Stimulated activated CD4-positive, alpha-beta T cell treated with anti-CD3 and anti-CD28 coated beads, Interleukin-1b, Interleukin-23, amount 100 ng/mL, for 48 hours (primary cell): Measurements from ENCODE around the gene IST1.
"Not testable (repeated sequence)": the region's sequence is repeated elsewhere in the genome, so short reads cannot be mapped to it uniquely, and the experiment has no call there.

ENCODE experiments used
- DNase-seq: peaks from one replicate; pipeline ENCODE4 v3.0.0-alpha.2; 2020

IST1 gene

DNA sequence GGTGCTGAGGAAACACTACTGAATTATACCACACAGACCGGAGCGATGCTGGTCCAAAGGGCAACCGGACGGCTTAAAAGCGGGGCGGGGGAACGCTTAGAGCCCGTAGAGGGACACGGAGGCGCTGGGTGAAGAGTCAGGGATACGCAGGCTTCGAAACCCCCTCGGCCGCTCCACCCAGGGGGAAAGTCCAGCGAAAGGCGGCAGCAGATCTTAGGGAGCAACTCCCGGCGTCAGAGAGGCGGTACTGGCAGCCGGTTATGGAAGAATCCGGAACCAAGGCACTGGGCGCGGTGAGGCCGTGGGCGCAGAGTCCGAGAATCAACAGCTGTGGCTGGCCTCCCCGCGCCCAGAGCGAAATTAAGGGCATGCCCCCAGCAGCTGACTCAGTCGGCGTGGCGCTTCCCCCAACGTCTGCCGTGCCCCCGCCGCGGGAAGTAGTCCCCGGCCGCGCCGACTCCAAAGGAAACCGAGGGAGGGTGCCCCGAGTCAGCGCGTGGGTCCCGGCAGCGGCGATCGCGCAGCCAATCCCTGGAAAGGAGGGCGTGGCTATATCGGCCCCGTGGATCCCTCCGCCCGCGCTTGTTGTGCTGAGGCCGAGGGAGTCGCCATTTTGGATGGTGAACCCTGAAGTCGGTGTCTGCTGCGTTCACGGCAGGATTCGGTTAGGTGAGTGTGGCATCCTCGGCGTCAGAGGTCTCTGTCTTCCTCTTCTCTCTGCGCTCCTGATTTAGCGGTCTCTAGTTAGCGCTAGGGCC is at the start of gene IST1:
IST1 (plus strand) TSS at position 611 of the 758 bp plus-strand sequence. CDS start 20,110 bp downstream, outside the sequence.
- DNase-seq = peak; percentile 99

- DNase-seq = peak; percentile 93
These were observed 49.5 kb upstream of the IST1 start, which contains the start of gene ATXN1L for GRCh38 chr16:71845639-71846430. Gene ATXN1L (plus strand): TSS chr16:71845976. CDS start chr16:71849741, 3,765 bp downstream.

GRCh38 chr16:71846431-71846830 is 48.9 kb upstream of the IST1 start:
- peak; percentile 5 for DNase-seq

- no peak for DNase-seq
These were observed 48.2 kb upstream of the IST1 start for GRCh38 chr16:71847096-71847495.

DNA sequence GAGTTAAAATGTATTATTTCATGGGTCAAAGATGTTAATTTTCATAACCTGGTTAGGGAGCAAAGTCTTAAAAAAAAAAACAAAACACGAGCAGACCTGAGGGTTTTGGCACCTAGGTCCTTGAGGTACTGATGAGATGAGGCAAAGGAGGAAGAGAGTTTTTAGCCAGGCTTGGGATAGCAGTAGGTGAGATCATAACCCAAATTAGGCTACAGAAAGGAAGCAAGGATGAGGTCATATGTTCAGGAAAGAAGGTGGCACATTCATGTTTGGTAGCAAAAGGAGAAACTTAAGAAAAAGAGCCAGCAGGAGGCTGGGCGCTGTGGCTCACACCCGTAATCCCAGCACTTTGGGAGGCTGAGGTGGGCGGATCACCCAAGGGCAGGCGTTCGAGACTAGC is 46.7 kb upstream of the IST1 start:
- no peak for DNase-seq

GRCh38 chr16:71851746-71852145 is 43.6 kb upstream of the IST1 start:
- no peak for DNase-seq

- no peak for DNase-seq
These were observed 43.2 kb upstream of the IST1 start for GRCh38 chr16:71852158-71852557.

- DNase-seq = no peak
These were observed 42.8 kb upstream of the IST1 start for GRCh38 chr16:71852561-71852960.

- DNase-seq = no peak
These were observed 41.9 kb upstream of the IST1 start for GRCh38 chr16:71853413-71853812.

DNA sequence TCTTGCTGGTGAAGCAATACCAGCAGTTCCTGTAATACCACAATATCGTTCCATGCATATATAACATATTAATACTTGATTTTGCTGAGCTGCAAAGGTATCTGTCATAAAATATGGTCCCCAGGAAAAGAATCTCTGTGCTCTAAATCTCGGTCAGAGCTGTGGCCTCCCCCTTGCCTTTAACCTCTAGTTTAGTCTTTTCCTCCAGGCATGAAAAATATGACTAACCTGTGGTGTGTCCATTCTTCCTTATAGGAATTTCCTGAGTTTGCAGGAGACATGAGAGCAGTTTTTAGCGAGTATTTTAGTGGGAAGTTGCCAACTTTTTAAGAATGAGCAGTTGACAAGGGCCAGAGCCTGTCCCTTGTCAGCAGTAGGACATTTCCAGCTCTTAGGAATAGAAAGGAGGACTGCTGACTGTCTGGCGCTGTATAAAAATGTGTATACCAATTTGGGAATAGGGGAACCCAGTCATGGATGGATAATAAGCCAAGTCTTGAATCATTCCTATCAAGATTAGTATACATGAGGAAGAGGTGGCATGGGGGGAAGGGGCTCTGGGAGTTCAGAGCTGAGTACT is 40.9 kb upstream of the IST1 start:
- no peak for DNase-seq

DNA sequence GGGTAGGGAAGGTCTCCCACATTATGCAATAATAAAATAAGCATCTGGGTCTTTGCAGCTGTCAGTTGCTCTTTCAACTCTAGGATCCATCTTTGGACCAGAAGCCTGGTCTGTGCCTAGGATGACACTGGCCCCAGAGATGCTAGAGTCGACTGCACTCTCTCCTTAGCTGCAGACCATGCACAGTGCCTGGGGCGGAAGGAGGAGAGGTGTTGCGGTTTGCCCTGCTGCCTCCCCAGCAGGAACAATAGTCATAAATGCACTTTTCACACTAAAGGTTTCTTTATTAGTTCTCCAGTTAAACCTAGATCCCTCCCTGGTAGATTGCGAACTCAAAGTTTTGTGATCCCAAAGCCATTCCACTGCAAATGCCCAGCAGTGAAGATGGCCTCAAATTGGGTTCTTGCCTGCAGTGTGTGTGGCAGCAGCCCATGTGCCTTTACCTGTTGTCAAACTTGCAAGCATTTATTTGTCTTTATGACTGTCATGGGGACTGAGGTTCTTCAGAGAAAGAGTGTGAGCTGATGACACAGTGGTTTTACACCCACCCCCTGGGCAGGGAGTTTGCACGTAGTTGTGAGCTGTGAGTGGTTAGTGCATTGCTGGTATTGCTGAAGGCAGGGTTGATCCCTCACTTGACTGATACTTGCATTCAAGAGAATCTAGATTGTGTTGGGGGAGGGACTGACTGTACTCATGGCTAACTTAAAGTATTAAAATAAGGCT is 39.2 kb upstream of the IST1 start:
- peak; percentile 52 for DNase-seq

- DNase-seq = no peak
These were observed 35.4 kb upstream of the IST1 start for GRCh38 chr16:71859762-71860521.

DNA sequence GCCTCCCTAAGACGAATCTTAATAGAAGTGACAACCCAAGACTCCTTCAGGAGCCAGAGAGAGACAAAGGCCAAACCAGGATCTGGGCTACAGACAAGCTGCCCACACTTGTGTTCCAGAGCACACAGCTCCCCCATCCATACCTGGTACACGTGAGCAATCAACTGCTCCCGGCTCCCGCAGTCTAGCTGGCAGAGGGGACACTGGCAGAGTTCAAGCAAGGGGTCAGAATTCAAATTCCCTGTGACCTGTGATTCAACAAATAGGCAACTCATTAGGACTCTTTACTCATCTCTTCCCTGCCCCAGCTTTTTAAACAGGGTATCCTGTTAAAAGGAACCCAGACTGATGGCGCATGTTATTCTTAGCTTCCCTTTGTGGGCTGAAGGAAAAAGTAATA is 31.3 kb upstream of the IST1 start:
- no peak for DNase-seq

DNA sequence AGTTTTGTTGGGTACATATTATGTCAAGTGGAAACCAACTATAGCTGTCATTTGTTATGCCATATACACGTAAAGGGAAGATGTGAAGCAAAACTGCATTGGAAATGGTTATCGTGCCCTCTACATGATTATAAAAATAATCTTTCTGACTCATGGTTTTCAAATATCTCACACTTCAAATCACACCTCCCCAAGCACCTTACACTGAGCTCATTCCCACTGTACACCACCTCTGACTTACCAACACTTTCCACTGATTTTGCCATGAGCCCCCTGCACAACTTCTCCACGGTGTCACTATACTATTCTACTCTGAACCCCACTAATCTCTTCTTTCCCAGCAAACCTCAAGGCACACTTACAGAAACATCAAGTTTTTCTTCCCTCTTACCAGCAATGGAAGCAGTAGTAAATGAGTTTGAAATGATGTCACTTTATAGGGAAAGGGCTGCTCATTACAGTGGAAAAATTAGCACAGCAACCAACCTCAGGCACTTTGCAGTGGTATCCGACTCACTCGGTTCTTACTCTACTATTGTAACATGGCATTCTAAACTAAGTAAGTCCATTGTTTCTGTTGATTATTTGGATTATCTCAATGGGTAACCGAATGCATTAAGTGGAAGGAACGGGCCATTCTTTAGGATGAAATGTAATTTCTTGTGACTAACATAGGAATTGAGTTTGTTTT is 30.0 kb upstream of the IST1 start:
- DNase-seq = no peak

GRCh38 chr16:71867175-71867574 is 28.2 kb upstream of the IST1 start:
- DNase-seq = not testable (repeated sequence)

- no peak for DNase-seq
These were observed 27.4 kb upstream of the IST1 start for GRCh38 chr16:71867939-71868338.

DNA sequence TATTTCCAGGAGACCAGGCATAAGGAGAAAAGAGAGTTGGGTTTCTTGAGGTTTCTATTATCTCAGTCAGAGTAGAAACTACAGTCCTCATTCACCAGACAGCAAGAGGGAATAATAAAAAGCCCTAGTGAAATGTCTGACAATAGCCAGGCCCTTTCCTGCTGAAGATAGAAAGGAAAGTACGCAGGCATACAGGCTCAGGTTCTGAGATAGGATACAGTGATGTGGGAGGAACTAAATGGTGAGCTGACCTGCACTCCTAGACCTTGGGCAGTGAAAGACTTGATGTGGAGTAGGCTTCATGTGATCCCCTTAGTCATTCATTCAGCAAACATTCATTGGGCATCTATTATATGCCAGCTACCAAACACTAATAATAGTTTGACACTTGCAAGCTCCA is 26.2 kb upstream of the IST1 start:
- no peak for DNase-seq

- DNase-seq = no peak
These were observed 24.5 kb upstream of the IST1 start for GRCh38 chr16:71870818-71871217.

GRCh38 chr16:71873199-71873598 is 22.1 kb upstream of the IST1 start:
- DNase-seq = no peak

GRCh38 chr16:71878911-71879310 is 16.4 kb upstream of the IST1 start:
- DNase-seq = no peak

DNA sequence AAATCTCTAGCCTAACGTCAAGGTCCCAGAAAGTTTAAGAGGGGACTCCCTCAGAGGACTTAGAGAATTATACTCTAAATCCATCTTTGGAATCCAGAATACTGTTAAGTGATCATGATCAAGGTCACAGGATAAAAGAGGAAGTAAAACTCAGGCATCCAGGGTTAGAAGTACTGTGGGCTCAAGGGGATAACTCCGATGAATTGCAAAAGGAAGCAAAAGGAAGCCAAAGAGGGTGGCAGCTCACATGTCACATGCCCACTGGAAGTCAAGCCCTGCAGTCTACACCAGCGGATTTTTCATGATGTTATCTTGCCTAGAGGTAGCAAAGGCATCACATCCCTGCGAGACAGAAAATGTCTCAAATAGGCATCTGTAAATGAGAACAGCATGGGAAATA is 15.2 kb upstream of the IST1 start:
- DNase-seq = no peak
